GM19455 (cell line): ENCODE measurements around the gene SCN2B.

ENCODE experiments used
- ATAC-seq: cut with Tn5 transposase; IDR thresholded peaks from one replicate; pipeline ENCODE4 v1.9.1; 2021; ENCODE audit not compliant: unreplicated experiment

Gene SCN2B

DNA sequence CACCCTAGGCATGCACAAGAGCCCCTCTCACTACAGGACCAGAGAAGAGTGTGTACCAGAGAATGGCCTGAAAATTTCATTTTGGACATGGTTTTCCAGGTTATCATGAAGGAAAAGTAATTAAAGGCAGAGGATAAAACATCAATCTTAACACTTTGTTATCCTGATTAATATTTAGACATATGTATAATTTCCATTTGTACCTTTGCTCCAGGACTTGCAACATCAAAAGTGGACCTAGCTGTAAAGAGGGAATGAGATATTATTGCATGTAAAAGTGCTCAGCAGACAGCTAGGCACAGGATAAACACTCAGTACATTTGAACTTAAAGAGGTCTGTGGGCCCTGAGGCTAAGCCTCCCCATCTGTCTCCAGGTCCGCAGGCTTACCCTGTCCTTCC, 21.8 kb downstream of the SCN2B start:
- no peak for ATAC-seq

DNA sequence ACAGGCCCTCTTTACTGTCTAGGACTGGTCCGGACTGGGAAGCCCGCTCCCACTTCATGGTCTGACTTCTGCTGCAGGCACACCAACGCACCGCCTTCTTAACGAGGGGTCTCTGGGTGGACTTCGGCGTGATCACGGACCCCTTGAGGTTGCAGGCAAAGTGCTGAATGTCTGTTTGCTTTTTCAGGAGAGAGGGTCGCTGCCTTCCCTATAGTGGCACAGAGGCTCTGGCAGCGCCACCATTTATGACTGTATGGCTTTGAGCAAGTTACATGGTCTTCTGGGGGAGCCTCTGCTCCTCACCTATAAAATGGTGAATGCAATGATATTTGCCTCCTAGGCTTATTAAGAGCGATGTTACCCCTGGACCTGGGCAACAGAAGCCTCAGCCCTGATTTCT, 22.5 kb downstream of the SCN2B start:
- no peak for ATAC-seq

DNA sequence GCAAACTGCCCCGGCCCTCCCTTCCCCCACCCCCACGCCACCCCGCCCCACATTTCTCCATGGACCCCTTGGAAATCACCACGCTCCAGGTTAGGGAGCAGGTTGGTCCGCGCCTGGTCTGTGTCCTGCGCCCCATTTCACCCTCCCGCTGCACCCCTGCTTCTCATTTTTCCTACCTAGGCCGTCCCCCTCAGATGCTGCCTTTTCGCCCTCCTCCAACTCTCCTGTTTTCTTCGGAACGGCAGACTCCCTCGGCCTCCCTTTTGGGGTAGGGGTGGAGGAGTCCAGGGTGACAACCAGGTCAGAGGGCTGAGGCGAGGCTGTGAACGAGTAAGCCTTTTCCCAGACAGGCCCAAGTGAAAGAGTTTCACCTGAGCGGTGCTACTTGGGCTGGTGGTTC, 22.9 kb downstream of the SCN2B start:
- ATAC-seq: no peak

DNA sequence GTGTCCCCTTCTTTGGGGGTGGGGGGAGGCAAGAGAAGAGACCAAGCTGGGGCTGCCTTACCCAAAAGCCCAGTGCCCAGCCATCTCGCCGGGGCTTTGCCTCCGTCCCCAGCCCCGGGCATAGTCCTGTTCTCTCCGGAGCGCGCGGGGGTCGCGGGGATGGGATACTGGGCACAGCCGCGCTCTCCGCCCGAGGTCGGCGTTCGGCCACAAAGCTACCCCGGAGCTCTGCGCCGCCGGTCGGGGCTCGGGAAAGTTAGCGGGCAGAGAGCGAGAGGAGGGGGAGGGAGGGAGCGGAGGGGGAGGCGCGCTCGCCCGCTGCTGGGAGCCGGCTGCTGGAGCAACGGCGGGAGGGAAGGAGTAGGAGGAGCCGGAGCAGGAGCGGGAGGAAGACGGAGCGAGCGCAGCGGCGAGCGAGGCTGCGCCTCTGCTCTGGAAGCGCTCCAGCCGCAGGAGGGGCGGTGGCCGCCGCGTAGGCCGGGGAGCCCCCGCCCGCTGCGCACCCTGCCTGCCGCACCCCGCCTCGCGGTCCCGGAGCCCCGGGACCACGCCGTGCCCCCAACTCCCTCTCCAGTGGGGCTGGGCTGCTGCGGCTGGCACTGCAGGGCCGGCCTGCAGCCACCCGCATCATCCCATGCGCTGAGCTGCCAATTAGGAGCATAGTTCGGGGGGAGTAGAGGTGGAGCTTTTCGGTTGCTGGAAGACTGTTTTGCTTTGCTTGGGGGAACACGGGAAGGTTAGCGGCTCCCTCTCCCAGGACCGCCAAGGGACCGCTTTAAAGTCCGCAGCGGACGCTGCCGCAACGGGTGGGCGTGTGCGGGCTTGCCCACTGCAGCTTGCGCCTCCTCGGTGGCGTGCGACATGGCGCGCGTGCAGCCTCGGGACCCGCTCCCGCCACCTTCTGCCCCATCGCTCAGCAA, 23.6 kb downstream of the SCN2B start, which contains the start of gene SCN4B:
SCN4B (minus strand) TSS at position 272 of the 920 bp plus-strand sequence; CDS start at position 122, 150 bp downstream.
- ATAC-seq: no peak

DNA sequence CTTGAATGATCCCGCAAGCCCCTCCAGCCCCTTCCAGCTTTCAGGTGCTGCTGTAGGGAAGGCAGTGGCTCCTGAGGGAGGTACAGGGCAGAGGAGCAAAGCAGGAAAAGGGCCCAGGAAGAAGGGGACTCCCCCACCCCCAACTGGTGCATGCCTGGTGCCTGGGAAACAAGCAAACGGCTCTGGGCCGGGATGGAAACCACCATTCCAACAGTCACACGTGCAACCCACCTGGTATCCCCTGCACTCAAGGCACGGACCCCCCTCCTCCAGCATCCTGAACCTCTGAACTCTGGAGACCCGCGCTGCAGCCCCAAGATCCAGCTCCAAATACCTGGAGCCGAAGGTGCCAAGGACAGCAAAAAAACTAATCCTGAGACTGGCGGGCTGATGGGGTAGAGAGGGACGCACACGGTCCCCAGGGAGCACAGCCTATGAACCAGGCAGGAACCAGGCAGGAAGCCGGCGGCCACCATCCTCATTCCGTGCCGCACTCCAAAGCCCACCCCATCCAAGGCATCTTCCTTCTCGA, 24.4 kb downstream of the SCN2B start:
- ATAC-seq: no peak

DNA sequence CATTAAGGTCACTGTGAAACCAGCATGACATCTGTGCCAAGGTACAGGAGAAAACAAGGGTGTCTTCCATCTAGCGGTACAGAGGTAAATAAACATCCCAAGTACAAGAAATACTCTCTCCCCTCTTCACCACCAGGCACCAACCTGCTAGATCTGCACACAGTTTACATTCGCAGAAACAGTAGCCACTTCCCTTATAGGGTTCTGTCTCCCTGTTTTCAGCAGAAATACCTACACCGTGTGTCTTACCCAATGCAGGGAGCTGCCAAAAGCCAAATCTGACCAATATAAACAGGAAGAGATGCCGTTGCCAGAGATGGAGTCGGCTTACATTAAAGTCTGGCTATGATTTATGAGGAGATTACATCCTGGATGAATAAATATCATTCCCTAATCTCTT, 25.0 kb downstream of the SCN2B start:
- no peak for ATAC-seq

DNA sequence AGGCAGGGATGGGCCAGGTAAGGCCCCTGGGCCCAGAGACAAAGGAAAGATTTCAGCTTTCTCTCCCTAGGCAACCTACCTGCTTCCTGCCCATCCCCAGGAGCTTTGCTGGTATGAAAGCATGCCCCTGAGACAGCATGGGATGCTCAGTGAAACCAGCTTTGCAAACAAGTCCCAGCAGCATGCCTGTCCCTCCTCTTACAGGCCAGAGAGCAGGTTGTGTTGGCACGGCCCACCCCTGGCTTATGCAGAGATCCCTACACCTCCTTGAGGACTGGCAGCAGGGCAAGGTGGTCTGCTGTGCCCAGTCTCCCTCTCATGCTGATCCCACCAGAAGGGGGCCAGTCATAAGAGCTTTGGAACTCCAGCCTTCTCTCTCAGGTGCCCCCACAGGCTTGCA, 26.9 kb downstream of the SCN2B start:
- no peak for ATAC-seq

DNA sequence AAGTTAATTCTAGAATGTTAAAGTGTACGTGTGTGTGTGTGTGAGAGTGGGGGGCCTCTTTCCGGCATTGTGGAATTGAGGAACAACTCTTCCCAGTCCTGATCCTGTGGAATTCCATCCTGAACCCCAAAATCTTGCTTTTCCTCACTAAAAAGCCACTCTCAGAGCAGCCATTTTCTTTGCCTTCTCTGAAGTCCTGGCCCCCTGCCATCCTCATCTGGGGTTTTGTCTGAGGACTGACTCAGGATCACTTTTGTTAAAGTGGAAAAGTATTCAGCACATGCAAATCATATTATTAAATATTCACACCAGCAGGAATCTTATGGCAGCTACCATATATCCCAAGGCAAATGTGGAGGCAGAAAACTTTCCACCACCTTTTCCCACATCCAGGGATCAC, 27.6 kb downstream of the SCN2B start:
- no peak for ATAC-seq

DNA sequence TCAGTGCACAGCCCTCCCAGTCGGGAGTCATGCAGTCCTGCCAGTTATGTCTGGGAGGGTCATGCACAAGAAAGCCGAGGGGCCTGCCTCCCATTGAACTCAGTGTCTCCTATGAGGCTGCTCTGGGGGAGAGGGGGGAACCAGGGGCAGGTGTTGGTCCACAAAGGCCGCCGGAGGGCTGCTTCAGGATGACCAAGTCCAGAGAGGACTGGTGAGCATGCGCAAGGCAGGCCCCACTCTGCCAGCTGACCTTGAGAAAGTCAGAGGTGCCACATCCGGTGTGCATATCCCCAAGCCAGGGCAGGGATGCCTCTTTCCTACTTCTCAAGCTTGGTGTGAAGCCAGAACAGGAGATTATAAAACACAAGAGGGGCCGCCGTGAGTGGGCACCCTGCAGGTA, 28.2 kb downstream of the SCN2B start:
- no peak for ATAC-seq

DNA sequence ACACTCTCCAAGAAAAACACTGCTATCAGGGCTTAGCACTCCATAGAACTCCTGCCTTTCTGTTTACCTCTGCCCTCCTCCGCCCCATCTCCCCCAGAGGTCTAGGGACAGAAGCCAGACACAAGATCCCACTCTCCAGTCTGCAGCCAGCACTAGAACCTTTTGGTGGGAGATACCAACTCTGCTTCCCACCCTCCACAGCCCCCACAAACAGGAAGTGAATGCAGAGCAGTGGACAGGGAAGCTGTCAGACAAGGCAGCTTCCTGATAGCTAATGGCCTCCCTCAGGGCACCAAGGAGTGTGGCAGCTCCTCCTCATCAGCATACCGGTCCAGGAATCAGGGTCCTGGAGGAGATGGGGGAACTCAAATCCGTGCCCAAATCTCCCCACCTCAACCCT, 28.9 kb downstream of the SCN2B start:
- ATAC-seq: no peak

DNA sequence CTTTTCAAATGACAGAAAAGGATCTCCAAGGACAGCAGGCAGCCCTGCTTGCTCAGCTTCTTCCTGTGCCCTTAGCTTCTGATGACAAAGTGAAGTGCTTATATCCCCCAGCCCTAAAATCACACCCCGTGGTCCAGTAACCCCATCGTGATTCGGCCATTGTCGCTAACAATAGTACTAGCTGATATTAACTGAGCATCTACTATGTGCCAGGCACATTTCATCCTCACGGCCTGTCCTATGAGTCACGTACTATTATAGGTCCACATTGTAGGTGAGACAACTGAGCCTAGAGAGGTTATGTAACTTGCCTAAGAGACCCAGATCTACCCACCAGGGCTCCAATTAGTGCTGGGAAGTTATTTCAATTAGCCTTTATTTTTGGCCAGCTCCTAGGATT, 29.9 kb downstream of the SCN2B start:
- no peak for ATAC-seq

DNA sequence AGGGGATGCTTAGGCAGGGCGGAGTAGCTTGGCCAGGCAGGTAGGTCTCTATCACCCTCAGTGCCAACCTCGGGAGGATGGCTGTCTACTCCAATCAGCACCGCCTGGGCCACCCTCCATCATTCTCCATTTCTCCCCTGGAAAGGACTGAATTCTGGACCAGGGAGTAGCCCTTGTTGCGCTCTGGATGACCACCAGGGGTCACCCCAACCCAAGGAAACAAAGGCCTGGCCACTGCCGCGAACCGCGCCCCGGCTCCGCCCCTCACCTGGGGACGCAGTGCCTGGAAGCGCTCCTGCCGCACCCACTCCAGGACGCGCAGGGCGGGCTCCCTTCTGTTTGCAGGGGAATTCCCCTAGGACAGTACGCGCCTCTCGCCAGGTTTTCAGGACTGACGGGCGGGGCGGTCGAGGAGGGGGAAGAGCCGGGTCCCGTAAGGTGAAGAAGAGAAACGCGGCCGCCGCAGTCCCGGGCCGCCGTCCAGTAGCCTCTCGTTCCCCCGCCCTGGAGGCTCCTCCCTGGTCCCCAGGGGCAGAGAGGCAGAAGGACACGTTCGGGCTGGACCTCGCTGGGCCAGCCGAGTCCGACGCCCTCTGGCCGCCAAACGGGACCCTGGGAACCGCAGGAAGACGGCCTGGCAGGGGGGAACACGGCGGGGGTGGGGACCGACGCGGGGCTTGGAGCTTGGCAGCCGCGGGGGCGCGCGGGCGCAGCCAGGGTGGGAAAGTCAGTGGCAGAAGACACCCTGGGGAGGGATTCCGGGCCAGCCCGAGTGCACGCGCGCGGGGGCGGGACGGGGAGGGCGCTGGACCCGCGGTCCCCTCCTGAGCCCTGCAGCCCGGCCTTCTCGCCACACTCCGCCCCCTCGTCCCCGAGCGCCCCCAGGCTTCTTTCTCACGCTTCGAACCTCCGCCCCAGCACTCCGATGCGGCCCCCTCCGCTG, 30.9 kb downstream of the SCN2B start:
- ATAC-seq: peak; percentile 71

DNA sequence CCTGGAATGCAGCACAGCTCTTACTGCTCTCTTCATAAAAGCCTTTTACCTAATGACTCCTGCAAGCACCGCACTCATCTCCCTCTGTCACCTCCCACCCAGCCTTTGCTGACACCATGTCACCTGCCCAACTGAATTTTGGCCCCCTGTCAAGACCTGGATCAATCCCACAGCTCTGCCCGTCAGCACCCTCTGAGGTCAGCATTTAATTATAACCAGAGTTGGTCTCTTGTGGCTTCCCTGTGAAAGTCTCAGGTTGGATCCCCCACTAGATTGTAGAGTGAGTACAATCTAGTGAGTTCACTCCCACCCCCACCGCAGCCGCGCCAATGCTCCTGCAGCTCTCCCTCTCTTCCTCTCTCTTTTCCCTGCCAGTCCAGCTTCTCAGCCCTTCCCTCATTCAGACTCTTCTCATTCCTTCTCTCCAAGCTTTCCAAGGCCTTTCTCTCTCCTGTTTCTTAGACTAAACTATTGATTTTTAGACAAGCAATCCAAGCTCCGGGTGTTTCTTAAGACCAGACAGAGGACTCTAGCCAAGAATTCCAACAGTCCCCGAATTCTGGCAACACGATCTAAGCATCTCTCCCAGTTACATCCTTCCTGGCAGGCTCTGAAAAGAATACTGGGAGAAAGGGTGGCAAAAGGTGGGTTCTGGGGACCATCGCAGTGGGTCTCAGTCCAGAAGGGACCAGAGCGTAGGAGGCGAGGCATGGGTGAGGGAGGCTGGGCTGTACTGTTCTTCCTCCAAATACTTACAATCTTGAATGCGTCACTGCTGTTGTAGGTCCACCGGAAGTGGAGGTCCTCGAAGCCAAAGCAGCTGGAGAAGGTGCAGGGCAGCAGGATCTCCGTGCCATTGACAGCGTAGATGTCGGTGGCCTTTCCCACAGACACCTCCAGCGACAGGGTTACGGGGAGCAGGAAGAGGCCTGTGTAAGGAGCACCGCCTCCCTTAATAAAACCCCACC, 31.9 kb downstream of the SCN2B start:
- ATAC-seq: no peak

DNA sequence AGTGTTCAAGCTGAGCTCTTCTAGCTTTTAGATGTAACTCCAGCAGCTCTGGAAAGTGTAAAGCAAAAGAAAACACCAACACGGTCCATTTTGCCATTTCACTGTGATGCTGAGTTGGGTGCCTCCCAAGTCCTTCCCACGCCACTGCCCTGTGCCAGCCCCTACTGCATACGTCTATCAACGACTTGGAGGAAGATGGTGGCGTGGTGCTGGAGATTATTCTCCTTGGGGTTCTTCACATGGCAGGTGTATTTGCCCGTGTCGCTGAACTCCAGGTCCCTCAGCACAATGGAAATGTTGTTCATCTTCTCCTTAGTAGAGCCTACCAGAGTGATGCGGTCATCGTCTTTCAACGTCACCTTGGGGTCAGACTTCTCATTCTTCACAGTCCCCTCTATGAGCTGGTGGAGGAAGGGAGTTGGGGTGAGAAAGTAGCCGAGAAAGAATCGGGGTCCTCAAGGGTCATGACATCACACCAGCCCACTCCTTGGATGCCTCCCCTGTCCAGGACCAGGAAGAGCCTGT, 32.7 kb downstream of the SCN2B start:
- no peak for ATAC-seq

DNA sequence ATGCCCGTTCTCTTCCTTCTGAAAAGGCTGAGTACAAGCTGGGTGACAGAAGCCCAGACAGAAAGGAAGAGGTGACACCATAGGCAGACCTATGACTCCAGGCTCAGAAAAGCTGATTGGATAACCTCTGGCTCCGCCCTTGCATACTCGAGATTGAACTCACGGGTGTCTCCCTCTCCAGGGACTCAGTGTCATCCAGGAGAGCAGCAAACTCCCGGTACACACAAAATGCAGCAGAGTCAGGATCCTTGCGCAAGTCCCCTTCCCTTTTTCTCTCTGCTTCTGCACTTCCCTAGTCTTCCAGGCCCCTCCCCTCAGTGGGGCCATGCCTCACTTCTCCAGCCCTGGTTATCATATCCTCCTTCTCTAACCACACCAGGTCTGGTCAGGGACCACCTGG, 33.6 kb downstream of the SCN2B start:
- ATAC-seq: no peak

DNA sequence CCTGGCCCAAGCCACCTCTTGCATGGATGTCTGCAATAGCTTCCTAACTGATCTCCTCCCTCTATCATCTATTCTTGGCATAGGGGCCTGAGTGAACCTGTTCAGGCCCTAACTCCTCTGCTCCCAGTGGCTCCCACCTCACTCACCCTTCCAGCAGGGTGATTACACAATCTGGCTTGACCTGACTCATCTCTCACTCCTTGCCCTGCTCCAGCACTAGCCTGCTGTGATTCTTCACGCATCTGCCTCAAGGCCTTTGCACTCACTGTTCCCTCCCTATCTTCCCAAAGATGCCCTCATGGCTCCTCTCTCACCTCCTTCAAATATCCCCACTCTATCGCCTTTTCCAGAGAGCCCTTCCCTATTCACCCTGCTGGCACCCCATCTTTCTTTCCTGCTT, 34.4 kb downstream of the SCN2B start:
- ATAC-seq: no peak

DNA sequence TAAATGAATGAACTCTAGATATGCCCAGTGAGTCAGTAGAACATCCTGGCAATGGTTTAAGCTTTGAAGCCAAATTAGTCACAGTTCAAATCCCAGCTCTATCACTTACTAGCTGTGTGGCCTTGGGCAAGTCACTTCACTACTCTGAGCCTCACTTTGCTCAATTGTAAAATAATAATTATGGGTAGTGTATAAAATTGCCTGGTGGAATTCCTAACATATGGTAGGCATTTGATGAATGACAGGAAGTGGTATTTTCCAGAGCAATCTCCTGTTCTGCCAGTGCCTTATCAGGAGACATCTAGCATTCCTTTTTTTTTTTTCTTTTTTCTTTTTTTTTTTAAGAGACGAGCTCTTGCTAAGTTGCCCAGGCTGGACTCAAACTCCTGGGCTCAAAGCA, 36.9 kb downstream of the SCN2B start:
- ATAC-seq: no peak

DNA sequence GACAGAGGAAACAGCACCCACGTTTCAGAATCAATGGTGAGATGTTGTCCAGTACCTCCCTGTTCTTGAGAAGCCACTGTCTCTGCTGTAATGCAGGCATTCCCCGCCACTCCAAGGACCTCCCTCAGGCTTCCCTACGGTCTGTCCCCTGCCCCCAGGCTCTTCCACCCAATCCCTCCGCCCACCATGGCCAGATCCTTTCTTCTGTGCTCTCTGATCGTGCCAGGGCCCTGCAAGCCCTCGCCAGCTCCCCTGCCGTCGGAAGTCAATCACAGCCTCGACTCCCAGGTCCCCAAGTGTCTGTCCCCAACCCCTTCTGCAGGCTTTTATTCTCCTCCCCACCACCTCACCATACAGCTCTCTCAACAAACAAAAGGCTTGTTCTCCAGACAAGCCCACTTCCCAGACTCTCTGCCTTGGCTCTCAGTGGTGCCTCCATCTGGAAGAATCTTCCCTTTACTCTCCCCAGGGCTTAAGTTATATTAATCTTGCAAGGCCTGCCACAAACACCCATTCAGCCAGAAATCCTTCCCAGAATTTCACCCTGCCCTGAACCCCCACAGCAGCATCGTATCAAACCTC, 37.5 kb downstream of the SCN2B start:
- no peak for ATAC-seq

DNA sequence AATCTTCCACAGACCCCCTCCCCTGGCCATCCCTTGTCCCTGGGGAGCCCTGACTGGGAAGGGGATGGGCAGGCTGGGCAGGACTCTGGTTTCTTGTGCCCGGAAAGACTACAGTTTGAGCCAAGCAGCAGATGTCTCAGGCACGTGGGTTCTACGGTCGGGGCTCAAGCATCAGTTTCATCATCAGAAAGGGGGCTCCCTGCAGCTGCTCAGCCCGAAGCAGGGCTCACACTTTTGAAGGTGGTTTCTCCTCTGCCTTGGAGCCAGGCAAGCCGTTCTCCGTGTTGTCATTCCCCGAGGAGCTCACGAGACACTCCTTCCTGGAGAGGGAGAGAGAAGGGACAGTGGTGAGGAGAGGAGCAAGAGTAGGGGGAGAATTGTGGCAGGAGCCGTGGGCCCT, 39.6 kb downstream of the SCN2B start:
- ATAC-seq: no peak

DNA sequence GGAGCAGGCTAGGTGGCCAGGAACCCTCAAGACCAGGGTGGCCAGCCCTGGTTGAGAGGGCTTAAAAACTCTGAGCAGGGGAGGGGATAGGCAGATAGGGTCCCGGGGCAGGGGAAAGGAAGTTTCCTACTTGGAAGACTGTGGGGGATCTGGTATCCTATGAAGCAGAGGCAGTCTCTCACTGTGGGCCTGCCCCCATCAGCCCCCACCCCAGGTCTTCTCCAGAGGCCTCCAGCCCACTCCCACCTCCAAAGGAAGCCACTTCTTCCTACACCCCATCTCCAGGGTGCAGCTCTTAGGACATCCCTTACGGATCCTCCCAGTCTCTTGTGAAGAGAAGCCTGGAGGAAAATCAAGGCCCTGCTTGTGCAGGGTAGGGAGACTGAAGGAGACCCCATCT, 40.1 kb downstream of the SCN2B start:
- ATAC-seq: no peak
